SK-N-SH (cell line): ENCODE results near the gene DCXR. TPM values are rescaled to one million over a fixed set of nuclear protein-coding genes. Genes with fewer than 3 reads are reported as not detected.

Source experiments
- CTCF ChIA-PET: fragments of 300-600, 350-600 bp; formaldehyde crosslinking; extraction: SDS; loops from one replicate; lab custom pipeline; 2021; lab: Yijun Ruan, JAX
- POLR2A ChIA-PET: fragments of 350-600 bp; sonication (Branson Sonifier 250); formaldehyde crosslinking; extraction: SDS; loops from one replicate; lab custom pipeline; 2020; ENCODE audit warnings: antibody characterized with exemption, inconsistent platforms; lab: Yijun Ruan, JAX
- DNase-seq: peaks from one replicate; pipeline ENCODE4 v3.0.0; 2012
- H2AFZ ChIP-seq: fragments of 200-600 bp; sonication (generic); 2 replicates; pipeline ENCODE4 v1.8.1; 2016; ENCODE audit warnings: antibody characterized with exemption, mild to moderate bottlenecking, low read depth
- H3F3A ChIP-seq: fragments of 200-600 bp; sonication (generic); replicated peaks from 2 replicates; pipeline ENCODE3; 2016; ENCODE audit warnings: antibody characterized with exemption, mild to moderate bottlenecking; ENCODE audit not compliant: insufficient read depth
- H3K27ac ChIP-seq, 2 experiments: fragments of 200-500 bp in 1 of 2; fragments of 200-600 bp in 1 of 2; sonication (Bioruptor generic) in 1 of 2; sonication (generic), shearing (Covaris generic) in 1 of 2; 2 replicates each; pipeline versions ENCODE4 v1.5.1 to v1.6.1; 2014 to 2016; ENCODE audit warnings: low read depth in 2 of 2, inconsistent platforms in 1 of 2, low read length in 1 of 2, mild to moderate bottlenecking in 1 of 2, mixed read lengths in 1 of 2
- H3K27me3 ChIP-seq: fragments of 200-600 bp; sonication (generic), shearing (Covaris generic); 2 replicates; pipeline ENCODE4 v1.6.1; 2016; ENCODE audit warnings: mixed run types; ENCODE audit not compliant: insufficient read depth
- H3K36me3 ChIP-seq, 2 experiments: fragments of 200-500 bp in 1 of 2; fragments of 200-600 bp in 1 of 2; sonication (Bioruptor generic) in 1 of 2; sonication (generic) in 1 of 2; replicated peaks in 1 of 2; 2 replicates each; pipeline versions ENCODE3 to v1.5.1; 2014 to 2016; ENCODE audit warnings: low read length in 1 of 2, mild to moderate bottlenecking in 1 of 2; ENCODE audit not compliant: insufficient read depth in 2 of 2, control insufficient read depth in 1 of 2
- H3K4me1 ChIP-seq, 2 experiments: fragments of 200-500 bp in 1 of 2; fragments of 200-600 bp in 1 of 2; sonication (Bioruptor generic) in 1 of 2; sonication (generic), shearing (Covaris generic) in 1 of 2; 2 replicates each; pipeline versions ENCODE4 v1.5.1 to v1.6.1; 2014 to 2016; ENCODE audit warnings: low read depth in 1 of 2, low read length in 1 of 2, mixed run types in 1 of 2; ENCODE audit not compliant: insufficient read depth in 2 of 2, control insufficient read depth in 1 of 2
- H3K4me2 ChIP-seq: fragments of 200-600 bp; sonication (generic), shearing (Covaris generic); 2 replicates; pipeline ENCODE4 v1.6.1; 2017; ENCODE audit warnings: mixed run types
- H3K4me3 ChIP-seq, 2 experiments: fragments of 200-500 bp in 1 of 2; fragments of 200-600 bp in 1 of 2; sonication (Bioruptor generic) in 1 of 2; sonication (generic), shearing (Covaris generic) in 1 of 2; 2 replicates each; pipeline versions ENCODE4 v1.5.1 to v1.8.1; 2014 to 2016; ENCODE audit warnings: low read depth in 2 of 2, inconsistent platforms in 1 of 2, low read length in 1 of 2, mild to moderate bottlenecking in 1 of 2, mixed read lengths in 1 of 2, moderate library complexity in 1 of 2
- H3K79me2 ChIP-seq: fragments of 200-600 bp; sonication (generic); 2 replicates; pipeline ENCODE4 v1.8.1; 2017; ENCODE audit warnings: mild to moderate bottlenecking; ENCODE audit not compliant: insufficient read depth
- H3K9ac ChIP-seq: fragments of 200-600 bp; sonication (generic); 2 replicates; pipeline ENCODE4 v1.6.1; 2017; ENCODE audit warnings: mixed run types
- H3K9me2 ChIP-seq: fragments of 200-600 bp; sonication (generic); 2 replicates; pipeline ENCODE4 v1.6.1; 2017; ENCODE audit warnings: mixed run types
- H3K9me3 ChIP-seq: fragments of 200-600 bp; sonication (generic); 2 replicates; pipeline ENCODE4 v1.6.1; 2017; ENCODE audit warnings: mixed run types, mild to moderate bottlenecking, moderate library complexity
- H4K20me1 ChIP-seq: fragments of 200-600 bp; sonication (generic); 2 replicates; pipeline ENCODE4 v1.6.1; 2017; ENCODE audit warnings: mild to moderate bottlenecking, mixed run types; ENCODE audit not compliant: insufficient read depth
- CTCF ChIP-seq: fragments of 200-600 bp; sonication (generic); IDR thresholded peaks from 2 replicates; pipeline ENCODE4 v1.6.1; 2017; ENCODE audit warnings: antibody characterized with exemption, mild to moderate bottlenecking, moderate library complexity
- ELF1 ChIP-seq: IDR thresholded peaks from 2 replicates; pipeline ENCODE4 v1.4.0; 2012
- EP300 ChIP-seq, 2 experiments: IDR thresholded peaks; 2 replicates each; pipeline versions ENCODE4 v1.4.0 to v1.6.1; 2012; ENCODE audit warnings: borderline replicate concordance in 1 of 2, low read depth in 1 of 2, low read length in 1 of 2
- FOXJ3 ChIP-seq: sonication (generic); formaldehyde crosslinking; IDR thresholded peaks from 2 replicates; pipeline ENCODE4 v1.5.1; 2020; ENCODE audit warnings: mild to moderate bottlenecking, missing genetic modification reagents
- GABPA ChIP-seq: IDR thresholded peaks from 2 replicates; pipeline ENCODE4 v1.4.0; 2012; ENCODE audit warnings: low read depth, mild to moderate bottlenecking
- IRF3 ChIP-seq: fragments of 150-350 bp; IDR thresholded peaks from 2 replicates; pipeline ENCODE4 v1.6.1; 2016; ENCODE audit warnings: mild to moderate bottlenecking, low read depth, low read length
- MAX ChIP-seq: IDR thresholded peaks from 2 replicates; pipeline ENCODE4 v1.4.0; 2012; ENCODE audit warnings: low read depth
- MEF2A ChIP-seq: IDR thresholded peaks from 2 replicates; pipeline ENCODE4 v1.4.0; 2012; ENCODE audit warnings: low read depth, borderline replicate concordance
- MXI1 ChIP-seq: IDR thresholded peaks from 2 replicates; pipeline ENCODE4 v1.6.1; 2012; ENCODE audit warnings: mild to moderate bottlenecking, low read depth, low read length, improper control_type of control experiment
- NFIC ChIP-seq: IDR thresholded peaks from 2 replicates; pipeline ENCODE4 v1.4.0; 2012; ENCODE audit warnings: borderline replicate concordance
- PBX3 ChIP-seq: IDR thresholded peaks from 2 replicates; pipeline ENCODE4; 2012
- RAD21 ChIP-seq: IDR thresholded peaks from 2 replicates; pipeline ENCODE4 v1.6.1; 2012; ENCODE audit warnings: mild to moderate bottlenecking, low read length
- RFX5 ChIP-seq: IDR thresholded peaks from 2 replicates; pipeline ENCODE4 v1.6.1; 2012; ENCODE audit warnings: mild to moderate bottlenecking, improper control_type of control experiment, low read length
- RXRA ChIP-seq: IDR thresholded peaks from 2 replicates; pipeline ENCODE4 v1.4.0; 2012; ENCODE audit warnings: low read depth, mild to moderate bottlenecking, borderline replicate concordance
- TAF1 ChIP-seq: IDR thresholded peaks from 2 replicates; pipeline ENCODE4 v1.6.1; 2012; ENCODE audit warnings: low read depth, mild to moderate bottlenecking, low read length, moderate library complexity, borderline replicate concordance
- TCF12 ChIP-seq: IDR thresholded peaks from 2 replicates; pipeline ENCODE4 v1.4.0; 2012
- YY1 ChIP-seq: IDR thresholded peaks from 2 replicates; pipeline ENCODE4 v1.4.0; 2012; ENCODE audit warnings: low read depth, mild to moderate bottlenecking
- WGBS: methylation state at CpG from one replicate; pipeline ENCODE4 v1.1.6; 2017; ENCODE audit warnings: low lambda C conversion rate; 5-methylcytosine and 5-hydroxymethylcytosine counted together
- polyA plus RNA-seq, 3 experiments: library from polyadenylated mRNA; depleted of rRNA; stranded (reverse); fragments of >200 nt; gene quantifications; 2 replicates each; pipeline ENCODE4 v1.2.3, GENCODE V29; 2012

Gene DCXR
- polyA plus RNA-seq, 1 of the 3 experiments (the other 2 are of a cell fraction), result 190 TPM

- peaks cover 6% of the 10 kb centered on the region; the same call in 1 of the 2 replicates for H3K79me2 ChIP-seq
- H3F3A ChIP-seq, result peaks cover 12% of the 10 kb centered on the region
- no peaks in the 10 kb centered on the region for H4K20me1 ChIP-seq
- H3K27ac ChIP-seq, result peak overlapping the region in 1 of 2 experiments; percentile 82; a peak in 2 of 4 replicates
- H3K9ac ChIP-seq, result no peak overlapping the region
- H3K4me3 ChIP-seq, result no peak overlapping the region
- WGBS, result 99% methylated on average over 14 of the region's 16 CpGs
- H3K9me2 ChIP-seq, result no peaks in the 10 kb centered on the region
- no peak overlapping the region for H2AFZ ChIP-seq
- ChIA-PET CTCF (interaction anchor here (1.0 to 35.7 kb wide), 8 partner anchors 8 to 86 kb away, joined by 3 to 1216 read pairs (median 8); partner anchors contain the start of genes CENPX, DCXR, LRRC45 and MAFG), POLR2A (interaction anchor here (1.0 kb wide), 1 partner anchor 35 kb away, joined by 4 read pairs; no protein-coding TSS in a partner anchor)
- no peaks in the 10 kb centered on the region for H3K27me3 ChIP-seq
- no peak for DNase-seq
- no peak for TF ChIP-seq EP300 (IDR thresholded peaks at IDR 0.05; ENCODE audit: borderline replicate concordance in 1 of 2, low read depth in 1 of 2, low read length in 1 of 2)
- no peak for TF ChIP-seq NFIC
- no peak for TF ChIP-seq PBX3
- TF ChIP-seq MEF2A, result no peak
- no peak for TF ChIP-seq RXRA
- TF ChIP-seq YY1, result no peak
- TF ChIP-seq TCF12, result no peak
- no peak for TF ChIP-seq MXI1
- no peak for TF ChIP-seq FOXJ3
- no peak for TF ChIP-seq RFX5
- no peak for TF ChIP-seq GABPA
- no peak for TF ChIP-seq RAD21
- TF ChIP-seq ELF1, result no peak
- no peak for TF ChIP-seq CTCF
- no peak for TF ChIP-seq IRF3
- no peak for TF ChIP-seq TAF1
- TF ChIP-seq MAX, result no peak
- peaks cover 6 to 17% of the 10 kb centered on the region in 2 experiments for H3K36me3 ChIP-seq
- H3K4me1 ChIP-seq, result peaks cover 0 to 21% of the 10 kb centered on the region in 2 experiments; a peak in 1 of 4 replicates
- no peaks in the 10 kb centered on the region for H3K9me3 ChIP-seq
- H3K4me2 ChIP-seq, result no peak overlapping the region
Measured at GRCh38 chr17:82013772-82014321, 23.6 kb downstream of the DCXR start.
